Mesodermal cell (in vitro differentiated cells): ENCODE data around the gene HTR1A. TPM values are rescaled to one million over a fixed set of nuclear protein-coding genes. Genes with fewer than 3 reads are reported as not detected.
A peak's percentile ranks its signal among the peaks of the same experiment; 100 is the strongest.

ENCODE experiments used
- H3K27ac ChIP-seq: 2 replicates; pipeline ENCODE4 v1.7.0; 2013; ENCODE audit warnings: mild to moderate bottlenecking, low read depth, low read length, moderate library complexity; ENCODE audit not compliant: severe bottlenecking
- H3K36me3 ChIP-seq: 2 replicates; pipeline ENCODE4 v1.7.1; 2013; ENCODE audit warnings: mild to moderate bottlenecking, low read length, moderate library complexity; ENCODE audit not compliant: control insufficient read depth, insufficient read depth
- H3K4me1 ChIP-seq: one replicate; pipeline ENCODE4 v1.7.1; 2013; ENCODE audit warnings: mild to moderate bottlenecking, low read length; ENCODE audit not compliant: insufficient read depth, control insufficient read depth, poor library complexity, severe bottlenecking
- H3K4me3 ChIP-seq: 2 replicates; pipeline ENCODE4 v1.7.0; 2013; ENCODE audit warnings: low read length, control low read depth, mild to moderate bottlenecking; ENCODE audit not compliant: insufficient read depth, poor library complexity, severe bottlenecking; ENCODE audit errors: extremely low read depth
- H3K9me3 ChIP-seq: 2 replicates; pipeline ENCODE4 v1.7.1; 2013; ENCODE audit warnings: mild to moderate bottlenecking, low read length, moderate library complexity; ENCODE audit not compliant: control insufficient read depth
- WGBS, 2 experiments: methylation state at CpG; one replicate each; pipeline ENCODE4 v1.1.5; 2013; ENCODE audit warnings: missing lambda C conversion rate in 2 of 2; ENCODE audit not compliant: insufficient coverage in 2 of 2; 5-methylcytosine and 5-hydroxymethylcytosine counted together
- polyA plus RNA-seq, 2 experiments: library from polyadenylated mRNA; stranded (reverse); fragments of 50-300 nt; gene quantifications; one replicate each; pipeline ENCODE4 v1.2.3, GENCODE V29; 2013

Gene HTR1A
- polyA plus RNA-seq (2013, experiment 1 of 2), result not detected
- not detected for polyA plus RNA-seq (2013, experiment 2 of 2)

- H3K9me3 ChIP-seq, result no peaks in the 10 kb centered on the region
- no peak within 1 kb of the TSS for H3K27ac ChIP-seq
- H3K4me1 ChIP-seq, result peaks cover 2% of the 10 kb centered on the region
- no peak within 1 kb of the TSS for H3K4me3 ChIP-seq
- H3K36me3 ChIP-seq, result no peaks in the 10 kb centered on the region
- WGBS, 2 experiments, result 6% methylated on average over 5 to 6 of the region's 9 CpGs
These were observed at the start of gene HTR1A for GRCh38 chr5:63962279-63962678. HTR1A (minus strand) TSS chr5:63962445; CDS start chr5:63961719, 726 bp downstream.

- 87 to 91% methylated on average over 2 of the region's 3 CpGs for WGBS, 2 experiments
- Histone ChIP-seq H3K4me1 (no peaks in the 10 kb centered on the region), H3K4me3 (no peak overlapping the region), H3K27ac (no peak overlapping the region), H3K36me3 (no peaks in the 10 kb centered on the region), H3K9me3 (no peaks in the 10 kb centered on the region)
These were observed 41.7 kb upstream of the HTR1A start for GRCh38 chr5:64003966-64004365.

GRCh38 chr5:64000096-64000495 lies 37.9 kb upstream of the HTR1A start:
- H3K9me3 ChIP-seq, result no peaks in the 10 kb centered on the region
- H3K27ac ChIP-seq, result no peak overlapping the region

GRCh38 chr5:63987053-63987452 lies 24.8 kb upstream of the HTR1A start:
- no peaks in the 10 kb centered on the region for H3K36me3 ChIP-seq
- H3K4me3 ChIP-seq, result no peak overlapping the region
- no peak overlapping the region for H3K27ac ChIP-seq
- no peaks in the 10 kb centered on the region for H3K4me1 ChIP-seq
- no peaks in the 10 kb centered on the region for H3K9me3 ChIP-seq

More at GRCh38 chr5:64000096-64000495, 37.9 kb upstream of the HTR1A start:
- Histone ChIP-seq H3K4me1 (no peaks in the 10 kb centered on the region), H3K4me3 (no peak overlapping the region), H3K36me3 (no peaks in the 10 kb centered on the region)

- Histone ChIP-seq H3K9me3 (no peaks in the 10 kb centered on the region), H3K4me3 (no peak overlapping the region), H3K36me3 (no peaks in the 10 kb centered on the region), H3K27ac (no peak overlapping the region), H3K4me1 (no peaks in the 10 kb centered on the region)
- WGBS, 2 experiments, result 86% methylated on average over 1 of the region's 2 CpGs; no CpG with 5 or more reads in 1 of the 2 experiments
These were observed 19.6 kb upstream of the HTR1A start for GRCh38 chr5:63981864-63982263.

GRCh38 chr5:63963926-63964325 lies 1.7 kb upstream of the HTR1A start:
- no peak overlapping the region for H3K4me3 ChIP-seq
- no peaks in the 10 kb centered on the region for H3K36me3 ChIP-seq
- H3K9me3 ChIP-seq, result no peaks in the 10 kb centered on the region
- H3K27ac ChIP-seq, result no peak overlapping the region
- peaks cover 2% of the 10 kb centered on the region for H3K4me1 ChIP-seq

GRCh38 chr5:63963080-63963735 lies 963 bp upstream of the HTR1A start:
- Histone ChIP-seq H3K4me1 (peaks cover 2% of the 10 kb centered on the region), H3K9me3 (no peaks in the 10 kb centered on the region), H3K36me3 (no peaks in the 10 kb centered on the region), H3K4me3 (no peak overlapping the region), H3K27ac (no peak overlapping the region)
- 5 to 11% methylated on average over 4 to 5 of the region's 6 CpGs for WGBS, 2 experiments

- 6 to 13% methylated on average over 11 to 28 of the region's 34 CpGs for WGBS, 2 experiments
- Histone ChIP-seq H3K4me1 (peaks cover 2% of the 10 kb centered on the region), H3K27ac (no peak overlapping the region), H3K4me3 (no peak overlapping the region), H3K36me3 (no peaks in the 10 kb centered on the region), H3K9me3 (no peaks in the 10 kb centered on the region)
These were observed 565 bp downstream of the HTR1A start for GRCh38 chr5:63961598-63962161.

GRCh38 chr5:63961125-63961597 lies 1.1 kb downstream of the HTR1A start:
- Histone ChIP-seq H3K27ac (no peak overlapping the region), H3K4me1 (peaks cover 2% of the 10 kb centered on the region), H3K4me3 (no peak overlapping the region), H3K36me3 (no peaks in the 10 kb centered on the region), H3K9me3 (no peaks in the 10 kb centered on the region)
- 85% methylated on average over 37 of the region's 37 CpGs for WGBS, 2 experiments

GRCh38 chr5:63960646-63961045 lies 1.6 kb downstream of the HTR1A start:
- H3K4me3 ChIP-seq, result no peak overlapping the region
- H3K9me3 ChIP-seq, result no peaks in the 10 kb centered on the region
- H3K4me1 ChIP-seq, result peaks cover 2% of the 10 kb centered on the region
- no peak overlapping the region for H3K27ac ChIP-seq
- 97 to 99% methylated on average over 13 to 27 of the region's 27 CpGs for WGBS, 2 experiments
- H3K36me3 ChIP-seq, result no peaks in the 10 kb centered on the region

GRCh38 chr5:63959177-63959982 lies 2.9 kb downstream of the HTR1A start:
- peak overlapping the region; percentile 33 for H3K4me3 ChIP-seq
- no peak overlapping the region for H3K27ac ChIP-seq
- H3K4me1 ChIP-seq, result peaks cover 2% of the 10 kb centered on the region
- no peaks in the 10 kb centered on the region for H3K9me3 ChIP-seq
- 8 to 11% methylated on average over 32 to 38 of the region's 44 CpGs for WGBS, 2 experiments
- no peaks in the 10 kb centered on the region for H3K36me3 ChIP-seq
